ENCODE data around the gene CNTNAP2. TPM values are rescaled to one million over a fixed set of nuclear protein-coding genes. Genes with fewer than 3 reads are reported as not detected.

CNTNAP2 gene
- total RNA-seq, 2 experiments from 2014 or later = 0.19 to 0.22 TPM

- Mint-ChIP-seq H3K36me3 (no peaks in the 10 kb centered on the region), H3K27me3 (peaks cover 9% of the 10 kb centered on the region), H3K4me3 (no peak overlapping the region), H3K9me3 (no peaks in the 10 kb centered on the region), H3K27ac (no peak overlapping the region), H3K4me1 (no peaks in the 10 kb centered on the region)
- no peak for DNase-seq
Measured at GRCh38 chr7:148347981-148348380, 2231.4 kb downstream of the CNTNAP2 start.

GRCh38 chr7:148348466-148348865 lies 2231.9 kb downstream of the CNTNAP2 start:
- H3K36me3 Mint-ChIP-seq = no peaks in the 10 kb centered on the region

GRCh38 chr7:148356303-148356702 lies 2239.7 kb downstream of the CNTNAP2 start:
- H3K4me3 Mint-ChIP-seq = no peak overlapping the region
- no peaks in the 10 kb centered on the region for H3K36me3 Mint-ChIP-seq
- no peak overlapping the region for H3K27ac Mint-ChIP-seq
- peaks cover 8% of the 10 kb centered on the region for H3K27me3 Mint-ChIP-seq
- no peaks in the 10 kb centered on the region for H3K9me3 Mint-ChIP-seq
- no peak for DNase-seq
- no peaks in the 10 kb centered on the region for H3K4me1 Mint-ChIP-seq

More at GRCh38 chr7:148348466-148348865, 2231.9 kb downstream of the CNTNAP2 start:
- DNase-seq = no peak
- Mint-ChIP-seq H3K9me3 (no peaks in the 10 kb centered on the region), H3K27me3 (peaks cover 4% of the 10 kb centered on the region), H3K27ac (no peak overlapping the region), H3K4me3 (no peak overlapping the region), H3K4me1 (no peaks in the 10 kb centered on the region)

GRCh38 chr7:148362541-148362940 lies 2245.9 kb downstream of the CNTNAP2 start:
- Mint-ChIP-seq H3K36me3 (no peaks in the 10 kb centered on the region), H3K27me3 (peaks cover 7% of the 10 kb centered on the region), H3K4me1 (no peaks in the 10 kb centered on the region), H3K27ac (no peak overlapping the region), H3K4me3 (no peak overlapping the region), H3K9me3 (no peaks in the 10 kb centered on the region)
- DNase-seq = no peak

- Mint-ChIP-seq H3K4me1 (no peaks in the 10 kb centered on the region), H3K4me3 (no peak overlapping the region), H3K9me3 (no peaks in the 10 kb centered on the region), H3K27ac (no peak overlapping the region), H3K27me3 (peaks cover 5% of the 10 kb centered on the region), H3K36me3 (no peaks in the 10 kb centered on the region)
- no peak for DNase-seq
Measured at GRCh38 chr7:148367731-148368475, 2251.3 kb downstream of the CNTNAP2 start.

- H3K4me3 Mint-ChIP-seq = no peak overlapping the region
- H3K4me1 Mint-ChIP-seq = no peaks in the 10 kb centered on the region
- no peaks in the 10 kb centered on the region for H3K9me3 Mint-ChIP-seq
- no peak overlapping the region for H3K27ac Mint-ChIP-seq
- peaks cover 5% of the 10 kb centered on the region for H3K27me3 Mint-ChIP-seq
- no peak for DNase-seq
- H3K36me3 Mint-ChIP-seq = no peaks in the 10 kb centered on the region
Measured at GRCh38 chr7:148368562-148368961, 2252.0 kb downstream of the CNTNAP2 start.

- Mint-ChIP-seq H3K9me3 (no peaks in the 10 kb centered on the region), H3K4me3 (no peak overlapping the region), H3K27me3 (peaks cover 5% of the 10 kb centered on the region), H3K4me1 (no peaks in the 10 kb centered on the region), H3K27ac (no peak overlapping the region), H3K36me3 (no peaks in the 10 kb centered on the region)
- no peak for DNase-seq
Measured at GRCh38 chr7:148371280-148371937, 2254.8 kb downstream of the CNTNAP2 start.

GRCh38 chr7:148374396-148375259 lies 2258.0 kb downstream of the CNTNAP2 start:
- no peaks in the 10 kb centered on the region for H3K4me1 Mint-ChIP-seq
- no peaks in the 10 kb centered on the region for H3K9me3 Mint-ChIP-seq
- peaks cover 5% of the 10 kb centered on the region for H3K27me3 Mint-ChIP-seq

GRCh38 chr7:148379677-148380076 lies 2263.1 kb downstream of the CNTNAP2 start:
- Mint-ChIP-seq H3K9me3 (no peaks in the 10 kb centered on the region), H3K36me3 (no peaks in the 10 kb centered on the region), H3K27me3 (no peaks in the 10 kb centered on the region), H3K4me3 (no peak overlapping the region), H3K27ac (no peak overlapping the region), H3K4me1 (no peaks in the 10 kb centered on the region)
- DNase-seq = no peak

More at GRCh38 chr7:148374396-148375259, 2258.0 kb downstream of the CNTNAP2 start:
- DNase-seq = no peak
- no peaks in the 10 kb centered on the region for H3K36me3 Mint-ChIP-seq
- H3K4me3 Mint-ChIP-seq = no peak overlapping the region
- no peak overlapping the region for H3K27ac Mint-ChIP-seq

- Mint-ChIP-seq H3K4me3 (no peak overlapping the region), H3K4me1 (no peaks in the 10 kb centered on the region), H3K27me3 (no peaks in the 10 kb centered on the region), H3K36me3 (no peaks in the 10 kb centered on the region), H3K9me3 (no peaks in the 10 kb centered on the region), H3K27ac (no peak overlapping the region)
- DNase-seq = no peak
Measured at GRCh38 chr7:148380596-148381419, 2264.2 kb downstream of the CNTNAP2 start.

- H3K9me3 Mint-ChIP-seq = no peaks in the 10 kb centered on the region
- H3K36me3 Mint-ChIP-seq = no peaks in the 10 kb centered on the region
- no peak overlapping the region for H3K4me3 Mint-ChIP-seq
- no peak overlapping the region for H3K27ac Mint-ChIP-seq
- H3K4me1 Mint-ChIP-seq = no peaks in the 10 kb centered on the region
- no peak for DNase-seq
- H3K27me3 Mint-ChIP-seq = no peaks in the 10 kb centered on the region
Measured at GRCh38 chr7:148382596-148382995, 2266.0 kb downstream of the CNTNAP2 start.

GRCh38 chr7:148383651-148384050 lies 2267.1 kb downstream of the CNTNAP2 start:
- Mint-ChIP-seq H3K27ac (no peak overlapping the region), H3K4me3 (no peak overlapping the region), H3K4me1 (no peaks in the 10 kb centered on the region), H3K9me3 (no peaks in the 10 kb centered on the region), H3K27me3 (no peaks in the 10 kb centered on the region), H3K36me3 (no peaks in the 10 kb centered on the region)
- DNase-seq = no peak

- Mint-ChIP-seq H3K9me3 (peaks cover 6% of the 10 kb centered on the region), H3K27me3 (no peaks in the 10 kb centered on the region), H3K27ac (no peak overlapping the region), H3K4me3 (no peak overlapping the region), H3K4me1 (no peaks in the 10 kb centered on the region), H3K36me3 (peaks cover 2% of the 10 kb centered on the region)
- no peak for DNase-seq
Measured at GRCh38 chr7:148385009-148385682, 2268.5 kb downstream of the CNTNAP2 start.

GRCh38 chr7:148390381-148390780 lies 2273.8 kb downstream of the CNTNAP2 start:
- peaks cover 7% of the 10 kb centered on the region for H3K27me3 Mint-ChIP-seq
- H3K4me3 Mint-ChIP-seq = no peak overlapping the region
- H3K9me3 Mint-ChIP-seq = peaks cover 6% of the 10 kb centered on the region
- peaks cover 2% of the 10 kb centered on the region for H3K36me3 Mint-ChIP-seq
- H3K27ac Mint-ChIP-seq = no peak overlapping the region
- no peak for DNase-seq
- no peaks in the 10 kb centered on the region for H3K4me1 Mint-ChIP-seq

Measured in activated naive CD8-positive, alpha-beta T cell treated with anti-CD3 and anti-CD28 coated beads for 36 hours (primary cell).